ENCODE results near the gene ZNF521.

DNA sequence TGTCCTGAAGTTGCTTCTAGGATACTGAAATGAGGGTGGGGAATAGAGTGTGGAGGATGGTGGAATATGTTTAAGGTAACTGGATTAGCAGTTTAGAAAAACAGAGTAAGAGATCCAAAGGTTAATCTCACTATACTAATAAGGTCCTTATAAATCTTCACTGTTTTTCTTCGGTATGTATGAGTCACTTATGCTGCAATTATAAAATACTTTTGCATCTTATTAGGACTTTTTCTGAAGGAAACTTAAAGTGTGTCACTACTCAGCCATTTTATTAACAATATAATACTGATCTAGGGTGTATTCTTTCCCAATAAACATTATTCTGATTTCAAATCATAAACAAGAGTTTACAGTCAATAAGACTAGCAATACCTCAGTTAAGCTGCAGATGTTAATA is 182.3 kb downstream of the ZNF521 start:
- TF ChIP-seq, protein P1, sequence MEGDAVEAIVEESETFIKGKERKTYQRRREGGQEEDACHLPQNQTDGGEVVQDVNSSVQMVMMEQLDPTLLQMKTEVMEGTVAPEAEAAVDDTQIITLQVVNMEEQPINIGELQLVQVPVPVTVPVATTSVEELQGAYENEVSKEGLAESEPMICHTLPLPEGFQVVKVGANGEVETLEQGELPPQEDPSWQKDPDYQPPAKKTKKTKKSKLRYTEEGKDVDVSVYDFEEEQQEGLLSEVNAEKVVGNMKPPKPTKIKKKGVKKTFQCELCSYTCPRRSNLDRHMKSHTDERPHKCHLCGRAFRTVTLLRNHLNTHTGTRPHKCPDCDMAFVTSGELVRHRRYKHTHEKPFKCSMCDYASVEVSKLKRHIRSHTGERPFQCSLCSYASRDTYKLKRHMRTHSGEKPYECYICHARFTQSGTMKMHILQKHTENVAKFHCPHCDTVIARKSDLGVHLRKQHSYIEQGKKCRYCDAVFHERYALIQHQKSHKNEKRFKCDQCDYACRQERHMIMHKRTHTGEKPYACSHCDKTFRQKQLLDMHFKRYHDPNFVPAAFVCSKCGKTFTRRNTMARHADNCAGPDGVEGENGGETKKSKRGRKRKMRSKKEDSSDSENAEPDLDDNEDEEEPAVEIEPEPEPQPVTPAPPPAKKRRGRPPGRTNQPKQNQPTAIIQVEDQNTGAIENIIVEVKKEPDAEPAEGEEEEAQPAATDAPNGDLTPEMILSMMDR (IDR thresholded peaks at IDR 0.05) = no peak
- TF ChIP-seq ZFX (IDR thresholded peaks at IDR 0.05; ENCODE audit: borderline replicate concordance) = no peak

Data from 22Rv1 (cell line).